ENCODE results near the gene ZNF563. TPM values are rescaled to one million over a fixed set of nuclear protein-coding genes. Genes with fewer than 3 reads are reported as not detected.

ZNF563 gene
- total and polyA plus RNA-seq, 10 of the 15 experiments (the other 5 are each of a cell fraction or from before 2014, with no cell fraction given): 1.7 to 6.4 (median 2.8) TPM

DNA sequence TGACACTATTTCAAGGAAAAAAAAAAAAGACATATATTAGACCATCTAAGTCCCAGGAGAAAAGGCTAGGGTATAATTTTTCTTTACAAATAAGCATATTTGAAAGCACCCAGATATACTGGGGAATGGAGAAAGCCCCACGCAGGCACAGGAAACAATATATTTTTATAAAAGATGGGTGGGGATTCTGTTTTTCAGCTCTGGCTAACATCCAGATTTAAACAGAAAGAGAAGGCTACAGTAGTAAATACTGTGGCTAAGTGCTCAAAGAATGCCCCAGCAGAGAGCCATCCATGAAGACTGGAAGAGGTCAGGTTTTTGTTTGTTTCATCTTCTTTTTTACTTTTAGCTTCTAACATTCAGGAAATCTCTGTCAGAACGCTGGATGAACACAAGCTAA is 54.7 kb downstream of the ZNF563 start:
- Histone ChIP-seq H3K27me3 (replicated peaks in 1 of 2; ENCODE audit: control insufficient read depth in 2 of 2, insufficient read depth in 2 of 2, low read length in 1 of 2) (no peaks in the 10 kb centered on the region), H3K4me1 (ENCODE audit: control insufficient read depth, insufficient read depth, low read length) (no peaks in the 10 kb centered on the region), H3K4me3 (no peak overlapping the region), H3K9me3 (replicated peaks; ENCODE audit: control insufficient read depth, insufficient read depth, low read length) (peaks cover 27% of the 10 kb centered on the region), H2AFZ (ENCODE audit: control insufficient read depth, low read depth, low read length) (no peak overlapping the region), H3K4me2 (ENCODE audit: control insufficient read depth, insufficient read depth) (no peak overlapping the region), H3K27ac (ENCODE audit: control insufficient read depth, insufficient read depth) (no peak overlapping the region), H3K36me3 (ENCODE audit: control insufficient read depth in 2 of 2, insufficient read depth in 2 of 2, low read length in 1 of 2) (peaks cover 0 to 3% of the 10 kb centered on the region in 2 experiments; a peak in 1 of 4 replicates), H4K20me1 (ENCODE audit: control insufficient read depth, insufficient read depth) (no peaks in the 10 kb centered on the region), H3K79me2 (ENCODE audit: control insufficient read depth, insufficient read depth, low read length) (no peaks in the 10 kb centered on the region; the same call in 1 of the 2 replicates), H3K9ac (ENCODE audit: control insufficient read depth, insufficient read depth, low read length) (no peak overlapping the region)
- ChIA-PET CTCF (no interaction called here), SMC1A (ENCODE audit: uncharacterized antibody, unreplicated experiment) (no interaction called here), RAD21 (ENCODE audit: unreplicated experiment) (no interaction called here), POLR2A (no interaction called here)
- TF ChIP-seq, protein P1, sequence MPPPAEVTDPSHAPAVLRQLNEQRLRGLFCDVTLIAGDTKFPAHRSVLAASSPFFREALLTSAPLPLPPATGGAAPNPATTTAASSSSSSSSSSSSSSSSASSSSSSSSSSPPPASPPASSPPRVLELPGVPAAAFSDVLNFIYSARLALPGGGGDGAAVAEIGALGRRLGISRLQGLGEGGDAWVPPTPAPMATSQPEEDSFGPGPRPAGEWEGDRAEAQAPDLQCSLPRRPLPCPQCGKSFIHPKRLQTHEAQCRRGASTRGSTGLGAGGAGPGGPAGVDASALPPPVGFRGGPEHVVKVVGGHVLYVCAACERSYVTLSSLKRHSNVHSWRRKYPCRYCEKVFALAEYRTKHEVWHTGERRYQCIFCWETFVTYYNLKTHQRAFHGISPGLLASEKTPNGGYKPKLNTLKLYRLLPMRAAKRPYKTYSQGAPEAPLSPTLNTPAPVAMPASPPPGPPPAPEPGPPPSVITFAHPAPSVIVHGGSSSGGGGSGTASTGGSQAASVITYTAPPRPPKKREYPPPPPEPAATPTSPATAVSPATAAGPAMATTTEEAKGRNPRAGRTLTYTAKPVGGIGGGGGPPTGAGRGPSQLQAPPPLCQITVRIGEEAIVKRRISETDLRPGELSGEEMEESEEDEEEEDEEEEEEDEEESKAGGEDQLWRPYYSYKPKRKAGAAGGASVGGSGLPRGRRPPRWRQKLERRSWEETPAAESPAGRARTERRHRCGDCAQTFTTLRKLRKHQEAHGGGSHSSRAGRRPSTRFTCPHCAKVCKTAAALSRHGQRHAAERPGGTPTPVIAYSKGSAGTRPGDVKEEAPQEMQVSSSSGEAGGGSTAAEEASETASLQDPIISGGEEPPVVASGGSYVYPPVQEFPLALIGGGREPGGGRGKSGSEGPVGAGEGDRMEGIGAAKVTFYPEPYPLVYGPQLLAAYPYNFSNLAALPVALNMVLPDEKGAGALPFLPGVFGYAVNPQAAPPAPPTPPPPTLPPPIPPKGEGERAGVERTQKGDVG (CRISPR knock-in tag; IDR thresholded peaks at IDR 0.05): no peak
- TF ChIP-seq, protein P2, sequence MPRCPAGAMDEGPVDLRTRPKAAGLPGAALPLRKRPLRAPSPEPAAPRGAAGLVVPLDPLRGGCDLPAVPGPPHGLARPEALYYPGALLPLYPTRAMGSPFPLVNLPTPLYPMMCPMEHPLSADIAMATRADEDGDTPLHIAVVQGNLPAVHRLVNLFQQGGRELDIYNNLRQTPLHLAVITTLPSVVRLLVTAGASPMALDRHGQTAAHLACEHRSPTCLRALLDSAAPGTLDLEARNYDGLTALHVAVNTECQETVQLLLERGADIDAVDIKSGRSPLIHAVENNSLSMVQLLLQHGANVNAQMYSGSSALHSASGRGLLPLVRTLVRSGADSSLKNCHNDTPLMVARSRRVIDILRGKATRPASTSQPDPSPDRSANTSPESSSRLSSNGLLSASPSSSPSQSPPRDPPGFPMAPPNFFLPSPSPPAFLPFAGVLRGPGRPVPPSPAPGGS (IDR thresholded peaks at IDR 0.05; ENCODE audit: borderline replicate concordance, insufficient read depth, low read depth, low read length, poor library complexity, severe bottlenecking): no peak
- no peak for TF ChIP-seq EZH2 (IDR thresholded peaks at IDR 0.05; ENCODE audit: borderline replicate concordance, control insufficient read depth, low read depth, low read length)
- ATAC-seq: no peak
- 80% methylated on average over 2 of the region's 2 CpGs for WGBS (ENCODE audit: insufficient coverage, insufficient replicate concordance, low lambda C conversion rate, missing lambda C conversion rate)
- BruUV-seq (replicated peaks): no TSS peak
- DNase-seq (ENCODE audit: low read depth, low spot score): no peak
- no peak for FAIRE-seq
- intact Hi-C loops (cut with micrococcal nuclease; ENCODE audit: unreplicated experiment): no loop called here
- in situ Hi-C loops (cut with MboI): no loop called here

All from GM12878 (cell line).